ENCODE data around the gene SYT3. TPM values are rescaled to one million over a fixed set of nuclear protein-coding genes. Genes with fewer than 3 reads are reported as not detected.

SYT3 gene
- total and polyA plus RNA-seq, 2 of the 13 experiments (the other 11 are each of a cell fraction or from before 2014, with no cell fraction given): not detected

DNA sequence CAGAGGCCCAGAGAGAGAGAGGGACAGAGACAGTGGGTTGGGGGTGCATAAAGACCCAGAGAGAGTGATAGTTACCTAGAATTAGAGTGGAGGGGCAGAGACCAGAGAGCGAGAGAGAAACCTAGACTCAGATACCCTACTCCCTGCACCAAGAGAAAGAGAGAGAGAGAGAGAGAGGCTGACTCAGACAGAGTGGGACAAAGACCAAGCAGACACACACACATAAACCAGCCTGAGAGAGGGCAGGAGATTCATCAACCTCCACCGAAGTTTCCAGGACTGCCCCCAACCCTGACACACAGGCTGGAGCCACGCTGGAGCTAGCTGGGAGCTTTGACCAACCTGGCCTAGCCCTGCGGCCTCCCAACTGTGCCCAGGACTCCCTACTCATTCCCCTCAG lies 12.9 kb downstream of the SYT3 start:
- Histone ChIP-seq H3K4me2 (ENCODE audit: low read depth, low read length) (no peak overlapping the region), H2AFZ (ENCODE audit: low read length) (no peak overlapping the region), H4K20me1 (ENCODE audit: insufficient read depth, low read length) (no peaks in the 10 kb centered on the region), H3K36me3 (replicated peaks in 1 of 2; ENCODE audit: control insufficient read depth in 1 of 2, insufficient read depth in 2 of 2, low read length in 2 of 2) (no peaks in the 10 kb centered on the region), H3K27ac (ENCODE audit: extremely low read length, insufficient read depth, low read length) (no peak overlapping the region), H3K27me3 (ENCODE audit: control insufficient read depth in 1 of 2, insufficient read depth in 2 of 2, low read length in 2 of 2) (peaks cover 2 to 7% of the 10 kb centered on the region in 2 experiments; a peak in 2 of 5 replicates), H3K9ac (ENCODE audit: insufficient read depth, low read depth, low read length) (no peak overlapping the region), H3K9me3 (ENCODE audit: low read length) (no peaks in the 10 kb centered on the region), H3K79me2 (ENCODE audit: insufficient read depth, low read length) (no peaks in the 10 kb centered on the region), H3K4me1 (ENCODE audit: insufficient read depth, low read length) (no peaks in the 10 kb centered on the region), H3K4me3 (replicated peaks in 1 of 3; ENCODE audit: insufficient read depth in 1 of 3, low read depth in 2 of 3, low read length in 3 of 3) (no peak overlapping the region)
- no peak for DNase-seq (ENCODE audit: low spot score)
- TF ChIP-seq NR1H2 (CRISPR knock-in tag; IDR thresholded peaks at IDR 0.05; ENCODE audit: borderline replicate concordance, low read depth): no peak
- no peak for TF ChIP-seq ZNF552 (CRISPR knock-in tag; IDR thresholded peaks at IDR 0.05; ENCODE audit: borderline replicate concordance)
- no peak for TF ChIP-seq ZNF430 (CRISPR knock-in tag; IDR thresholded peaks at IDR 0.05)
- TF ChIP-seq ZNF672 (CRISPR knock-in tag; IDR thresholded peaks at IDR 0.05): no peak
- TF ChIP-seq, protein P1, sequence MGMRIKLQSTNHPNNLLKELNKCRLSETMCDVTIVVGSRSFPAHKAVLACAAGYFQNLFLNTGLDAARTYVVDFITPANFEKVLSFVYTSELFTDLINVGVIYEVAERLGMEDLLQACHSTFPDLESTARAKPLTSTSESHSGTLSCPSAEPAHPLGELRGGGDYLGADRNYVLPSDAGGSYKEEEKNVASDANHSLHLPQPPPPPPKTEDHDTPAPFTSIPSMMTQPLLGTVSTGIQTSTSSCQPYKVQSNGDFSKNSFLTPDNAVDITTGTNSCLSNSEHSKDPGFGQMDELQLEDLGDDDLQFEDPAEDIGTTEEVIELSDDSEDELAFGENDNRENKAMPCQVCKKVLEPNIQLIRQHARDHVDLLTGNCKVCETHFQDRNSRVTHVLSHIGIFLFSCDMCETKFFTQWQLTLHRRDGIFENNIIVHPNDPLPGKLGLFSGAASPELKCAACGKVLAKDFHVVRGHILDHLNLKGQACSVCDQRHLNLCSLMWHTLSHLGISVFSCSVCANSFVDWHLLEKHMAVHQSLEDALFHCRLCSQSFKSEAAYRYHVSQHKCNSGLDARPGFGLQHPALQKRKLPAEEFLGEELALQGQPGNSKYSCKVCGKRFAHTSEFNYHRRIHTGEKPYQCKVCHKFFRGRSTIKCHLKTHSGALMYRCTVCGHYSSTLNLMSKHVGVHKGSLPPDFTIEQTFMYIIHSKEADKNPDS (CRISPR knock-in tag; IDR thresholded peaks at IDR 0.05): no peak
- TF ChIP-seq ZBTB7A (CRISPR knock-in tag; IDR thresholded peaks at IDR 0.05): no peak
- POLR2A ChIA-PET: no interaction called here
- no peak for FAIRE-seq
- in situ Hi-C loops (cut with HindIII; ENCODE audit: extremely low pct_ligation_motif_present, low pct_unique_long_range_greater_than_20kb): no loop called here
- intact Hi-C loops (cut with micrococcal nuclease; ENCODE audit: unreplicated experiment): no loop called here
- no peak for ATAC-seq
- whole genome bisulfite sequencing (ENCODE audit: low lambda C conversion rate): 6% methylated on average over 1 of the region's 4 CpGs
- BruUV-seq (replicated peaks): no TSS peak
- CTCF ChIA-PET (ENCODE audit: low intra/inter-chr PET ratio, low total read pairs): no interaction called here

GRCh38 chr19:50626011-50626410 lies 13.7 kb downstream of the SYT3 start:
- no TSS peak for BruUV-seq (replicated peaks)
- Histone ChIP-seq H3K4me1 (ENCODE audit: insufficient read depth, low read length) (no peaks in the 10 kb centered on the region), H2AFZ (ENCODE audit: low read length) (no peak overlapping the region), H3K9me3 (ENCODE audit: low read length) (no peaks in the 10 kb centered on the region), H3K36me3 (replicated peaks in 1 of 2; ENCODE audit: control insufficient read depth in 1 of 2, insufficient read depth in 2 of 2, low read length in 2 of 2) (no peaks in the 10 kb centered on the region), H3K9ac (ENCODE audit: insufficient read depth, low read depth, low read length) (no peak overlapping the region), H3K4me3 (replicated peaks in 1 of 3; ENCODE audit: insufficient read depth in 1 of 3, low read depth in 2 of 3, low read length in 3 of 3) (no peak overlapping the region), H3K27ac (ENCODE audit: extremely low read length, insufficient read depth, low read length) (no peak overlapping the region), H3K4me2 (ENCODE audit: low read depth, low read length) (no peak overlapping the region), H3K79me2 (ENCODE audit: insufficient read depth, low read length) (no peaks in the 10 kb centered on the region), H3K27me3 (ENCODE audit: control insufficient read depth in 1 of 2, insufficient read depth in 2 of 2, low read length in 2 of 2) (peaks cover 2 to 7% of the 10 kb centered on the region in 2 experiments; a peak in 2 of 5 replicates), H4K20me1 (ENCODE audit: insufficient read depth, low read length) (no peaks in the 10 kb centered on the region)
- ChIA-PET POLR2A (no interaction called here), CTCF (ENCODE audit: low intra/inter-chr PET ratio, low total read pairs) (no interaction called here)
- ATAC-seq (no peak), DNase-seq (ENCODE audit: low spot score) (no peak), FAIRE-seq (no peak)
- intact Hi-C loops (cut with micrococcal nuclease; ENCODE audit: unreplicated experiment): no loop called here
- TF ChIP-seq XRCC5 (optimal IDR thresholded peaks at IDR 0.05; ENCODE audit: low read length) (no peak), HNRNPUL1 (IDR thresholded peaks at IDR 0.05; ENCODE audit: low read depth, low read length) (no peak), ZMYM4 (CRISPR knock-in tag; IDR thresholded peaks at IDR 0.05) (no peak), SSRP1 (CRISPR knock-in tag; IDR thresholded peaks at IDR 0.05) (no peak), TCF7 (IDR thresholded peaks at IDR 0.05; ENCODE audit: low read depth) (no peak), ZNF251 (CRISPR knock-in tag; IDR thresholded peaks at IDR 0.05) (no peak), MBNL3 (CRISPR knock-in tag; conservative IDR thresholded peaks at IDR 0.05) (no peak), ZNF337 (CRISPR knock-in tag; IDR thresholded peaks at IDR 0.05; ENCODE audit: borderline replicate concordance, low read depth) (no peak)
- 4% methylated on average over 4 of the region's 4 CpGs for WGBS (ENCODE audit: low lambda C conversion rate)
- in situ Hi-C loops (cut with HindIII; ENCODE audit: extremely low pct_ligation_motif_present, low pct_unique_long_range_greater_than_20kb): no loop called here

All from HepG2 (cell line).